Germinal center (tissue), 1 donor: ENCODE results near the gene OR10G3.
A peak's percentile ranks its signal among the peaks of the same experiment; 100 is the strongest.

Experiments
- DNase-seq: peaks from one replicate; pipeline ENCODE4 v3.0.0; 2012; ENCODE audit warnings: mixed read lengths, low spot score

OR10G3 gene

GRCh38 chr14:21535545-21536417 lies 44.1 kb downstream of the OR10G3 start:
- no peak for DNase-seq

- DNase-seq = no peak
Observed at GRCh38 chr14:21534576-21534975, 45.3 kb downstream of the OR10G3 start.

- DNase-seq = no peak
Observed at GRCh38 chr14:21533294-21533693, 46.6 kb downstream of the OR10G3 start.

- no peak for DNase-seq
Observed at GRCh38 chr14:21529515-21529914, 50.4 kb downstream of the OR10G3 start.

GRCh38 chr14:21528381-21529348 lies 51.2 kb downstream of the OR10G3 start:
- no peak for DNase-seq

GRCh38 chr14:21527318-21527679 lies 52.6 kb downstream of the OR10G3 start:
- no peak for DNase-seq

GRCh38 chr14:21526672-21527317 lies 53.1 kb downstream of the OR10G3 start:
- DNase-seq = peak; percentile 10

- DNase-seq = peak; percentile 17
Observed at GRCh38 chr14:21525962-21526671, 53.8 kb downstream of the OR10G3 start, which contains the start of gene SALL2. Gene SALL2, minus strand, starts transcription at chr14:21526346. Its CDS starts 219 bp downstream, at chr14:21526127.

GRCh38 chr14:21525571-21525961 lies 54.3 kb downstream of the OR10G3 start:
- no peak for DNase-seq

GRCh38 chr14:21524575-21525490 lies 55.0 kb downstream of the OR10G3 start:
- DNase-seq = no peak

GRCh38 chr14:21523203-21523602 lies 56.7 kb downstream of the OR10G3 start:
- DNase-seq = no peak

- DNase-seq = no peak
Observed at GRCh38 chr14:21521501-21521900, 58.4 kb downstream of the OR10G3 start.

GRCh38 chr14:21520767-21521166 lies 59.1 kb downstream of the OR10G3 start:
- DNase-seq = no peak

GRCh38 chr14:21518725-21519124 lies 61.2 kb downstream of the OR10G3 start:
- DNase-seq = no peak
